Measurements from ENCODE around the gene NOD2.
A peak's percentile ranks its signal among the peaks of the same experiment; 100 is the strongest.

Gene NOD2

DNA sequence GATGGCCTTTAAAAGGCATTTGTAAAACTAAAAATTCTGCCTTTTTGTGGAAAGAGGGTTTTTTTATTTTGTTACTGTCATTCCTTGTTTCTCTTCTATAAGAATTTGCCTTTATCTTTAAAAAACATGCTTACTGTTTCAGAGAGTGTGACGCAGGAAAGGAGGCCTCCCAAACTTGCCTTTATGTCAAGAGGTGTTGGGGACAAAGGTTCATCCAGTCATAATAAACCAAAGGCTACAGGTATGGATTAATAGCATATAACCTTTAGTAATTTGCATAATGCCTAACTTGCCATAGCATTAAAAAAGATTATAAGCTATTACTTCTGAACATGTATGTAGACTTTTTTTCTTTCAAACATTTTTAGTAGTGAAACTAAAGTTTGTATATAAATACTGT, 82.6 kb downstream of the NOD2 start:
- no peak for DNase-seq (ENCODE audit: extremely low read depth, low read depth)
- TF ChIP-seq CTCF (IDR thresholded peaks at IDR 0.05; ENCODE audit: low read depth, low read length, missing control alignments): no peak
- H3K4me3 ChIP-seq (replicated peaks; ENCODE audit: low read depth, low read length): no peak overlapping the region

DNA sequence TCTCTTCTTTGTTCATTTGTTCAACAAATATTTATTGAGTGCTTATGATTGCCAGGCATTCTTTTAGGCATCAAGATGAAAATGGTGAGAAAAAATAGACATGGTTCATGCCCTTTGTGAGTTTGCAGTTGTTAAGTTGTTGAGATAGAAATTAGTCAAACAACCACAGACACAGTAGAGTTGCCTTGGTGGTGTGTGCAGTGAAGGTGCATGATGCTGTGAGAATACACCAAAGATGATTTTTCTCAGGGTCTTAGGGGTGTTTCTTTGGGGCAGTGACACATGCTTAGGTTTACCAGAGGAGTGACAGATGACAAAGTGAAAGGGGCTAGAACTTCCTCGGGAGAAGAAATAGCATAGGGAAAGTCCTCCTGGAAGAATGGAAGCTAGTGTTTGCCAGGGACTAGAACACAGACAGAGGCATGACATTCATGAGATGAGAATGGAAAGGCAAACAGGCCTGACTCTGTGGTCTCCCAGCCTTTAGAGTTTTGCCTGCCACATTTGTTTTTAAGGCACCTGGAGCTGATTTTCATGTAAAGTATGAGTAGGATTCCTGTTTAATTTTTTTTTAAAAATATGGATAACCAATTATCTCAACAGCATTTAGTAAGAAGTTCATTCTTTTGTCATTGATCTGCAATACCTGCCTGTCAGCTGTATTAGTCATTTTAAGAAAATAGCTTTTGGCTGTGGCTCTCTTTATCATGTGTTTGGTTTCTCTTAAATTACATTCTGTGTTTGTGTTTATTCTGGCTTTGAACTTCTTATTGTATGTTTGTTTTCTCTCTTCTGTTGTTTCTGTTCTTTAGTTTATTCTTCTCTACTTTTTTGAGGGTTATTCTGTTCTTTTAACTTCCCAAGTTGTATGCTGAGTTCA, 85.1 kb downstream of the NOD2 start:
- H3K4me3 ChIP-seq (replicated peaks; ENCODE audit: low read depth, low read length): no peak overlapping the region
- DNase-seq (ENCODE audit: extremely low read depth, low read depth): no peak
- no peak for TF ChIP-seq CTCF (IDR thresholded peaks at IDR 0.05; ENCODE audit: low read depth, low read length, missing control alignments)

GRCh38 chr16:50781043-50781442, 87.6 kb downstream of the NOD2 start:
- H3K4me3 ChIP-seq (replicated peaks; ENCODE audit: low read depth, low read length): no peak overlapping the region
- DNase-seq (ENCODE audit: extremely low read depth, low read depth): no peak
- peak; percentile 19 for TF ChIP-seq CTCF (IDR thresholded peaks at IDR 0.05; ENCODE audit: low read depth, low read length, missing control alignments)

- no peak overlapping the region for H3K4me3 ChIP-seq (replicated peaks; ENCODE audit: low read depth, low read length)
- DNase-seq (ENCODE audit: extremely low read depth, low read depth): no peak
- no peak for TF ChIP-seq CTCF (IDR thresholded peaks at IDR 0.05; ENCODE audit: low read depth, low read length, missing control alignments)
Measured at GRCh38 chr16:50781518-50781917, 88.1 kb downstream of the NOD2 start.
